SK-N-SH (cell line): ENCODE results near the gene STK11IP. TPM values are rescaled to one million over a fixed set of nuclear protein-coding genes. Genes with fewer than 3 reads are reported as not detected.

Source experiments
- CTCF ChIA-PET: fragments of 300-600, 350-600 bp; formaldehyde crosslinking; extraction: SDS; loops from one replicate; lab custom pipeline; 2021; lab: Yijun Ruan, JAX
- POLR2A ChIA-PET: fragments of 350-600 bp; sonication (Branson Sonifier 250); formaldehyde crosslinking; extraction: SDS; loops from one replicate; lab custom pipeline; 2020; ENCODE audit warnings: antibody characterized with exemption, inconsistent platforms; lab: Yijun Ruan, JAX
- DNase-seq: peaks from one replicate; pipeline ENCODE4 v3.0.0; 2012
- H2AFZ ChIP-seq: fragments of 200-600 bp; sonication (generic); 2 replicates; pipeline ENCODE4 v1.8.1; 2016; ENCODE audit warnings: antibody characterized with exemption, mild to moderate bottlenecking, low read depth
- H3F3A ChIP-seq: fragments of 200-600 bp; sonication (generic); replicated peaks from 2 replicates; pipeline ENCODE3; 2016; ENCODE audit warnings: antibody characterized with exemption, mild to moderate bottlenecking; ENCODE audit not compliant: insufficient read depth
- H3K27ac ChIP-seq, 2 experiments: fragments of 200-500 bp in 1 of 2; fragments of 200-600 bp in 1 of 2; sonication (Bioruptor generic) in 1 of 2; sonication (generic), shearing (Covaris generic) in 1 of 2; 2 replicates each; pipeline versions ENCODE4 v1.5.1 to v1.6.1; 2014 to 2016; ENCODE audit warnings: low read depth in 2 of 2, inconsistent platforms in 1 of 2, low read length in 1 of 2, mild to moderate bottlenecking in 1 of 2, mixed read lengths in 1 of 2
- H3K27me3 ChIP-seq: fragments of 200-600 bp; sonication (generic), shearing (Covaris generic); 2 replicates; pipeline ENCODE4 v1.6.1; 2016; ENCODE audit warnings: mixed run types; ENCODE audit not compliant: insufficient read depth
- H3K36me3 ChIP-seq, 2 experiments: fragments of 200-500 bp in 1 of 2; fragments of 200-600 bp in 1 of 2; sonication (Bioruptor generic) in 1 of 2; sonication (generic) in 1 of 2; replicated peaks in 1 of 2; 2 replicates each; pipeline versions ENCODE3 to v1.5.1; 2014 to 2016; ENCODE audit warnings: low read length in 1 of 2, mild to moderate bottlenecking in 1 of 2; ENCODE audit not compliant: insufficient read depth in 2 of 2, control insufficient read depth in 1 of 2
- H3K4me1 ChIP-seq, 2 experiments: fragments of 200-500 bp in 1 of 2; fragments of 200-600 bp in 1 of 2; sonication (Bioruptor generic) in 1 of 2; sonication (generic), shearing (Covaris generic) in 1 of 2; 2 replicates each; pipeline versions ENCODE4 v1.5.1 to v1.6.1; 2014 to 2016; ENCODE audit warnings: low read depth in 1 of 2, low read length in 1 of 2, mixed run types in 1 of 2; ENCODE audit not compliant: insufficient read depth in 2 of 2, control insufficient read depth in 1 of 2
- H3K4me2 ChIP-seq: fragments of 200-600 bp; sonication (generic), shearing (Covaris generic); 2 replicates; pipeline ENCODE4 v1.6.1; 2017; ENCODE audit warnings: mixed run types
- H3K4me3 ChIP-seq, 2 experiments: fragments of 200-500 bp in 1 of 2; fragments of 200-600 bp in 1 of 2; sonication (Bioruptor generic) in 1 of 2; sonication (generic), shearing (Covaris generic) in 1 of 2; 2 replicates each; pipeline versions ENCODE4 v1.5.1 to v1.8.1; 2014 to 2016; ENCODE audit warnings: low read depth in 2 of 2, inconsistent platforms in 1 of 2, low read length in 1 of 2, mild to moderate bottlenecking in 1 of 2, mixed read lengths in 1 of 2, moderate library complexity in 1 of 2
- H3K79me2 ChIP-seq: fragments of 200-600 bp; sonication (generic); 2 replicates; pipeline ENCODE4 v1.8.1; 2017; ENCODE audit warnings: mild to moderate bottlenecking; ENCODE audit not compliant: insufficient read depth
- H3K9ac ChIP-seq: fragments of 200-600 bp; sonication (generic); 2 replicates; pipeline ENCODE4 v1.6.1; 2017; ENCODE audit warnings: mixed run types
- H3K9me2 ChIP-seq: fragments of 200-600 bp; sonication (generic); 2 replicates; pipeline ENCODE4 v1.6.1; 2017; ENCODE audit warnings: mixed run types
- H3K9me3 ChIP-seq: fragments of 200-600 bp; sonication (generic); 2 replicates; pipeline ENCODE4 v1.6.1; 2017; ENCODE audit warnings: mixed run types, mild to moderate bottlenecking, moderate library complexity
- H4K20me1 ChIP-seq: fragments of 200-600 bp; sonication (generic); 2 replicates; pipeline ENCODE4 v1.6.1; 2017; ENCODE audit warnings: mild to moderate bottlenecking, mixed run types; ENCODE audit not compliant: insufficient read depth
- CHD2 ChIP-seq: fragments of 150-350 bp; IDR thresholded peaks from 2 replicates; pipeline ENCODE4 v1.6.1; 2018; ENCODE audit warnings: low read length; ENCODE audit not compliant: partially characterized antibody
- CTCF ChIP-seq: fragments of 200-600 bp; sonication (generic); IDR thresholded peaks from 2 replicates; pipeline ENCODE4 v1.6.1; 2017; ENCODE audit warnings: antibody characterized with exemption, mild to moderate bottlenecking, moderate library complexity
- ELF1 ChIP-seq: IDR thresholded peaks from 2 replicates; pipeline ENCODE4 v1.4.0; 2012
- EP300 ChIP-seq, 2 experiments: IDR thresholded peaks; 2 replicates each; pipeline versions ENCODE4 v1.4.0 to v1.6.1; 2012; ENCODE audit warnings: borderline replicate concordance in 1 of 2, low read depth in 1 of 2, low read length in 1 of 2
- FOXJ3 ChIP-seq: sonication (generic); formaldehyde crosslinking; IDR thresholded peaks from 2 replicates; pipeline ENCODE4 v1.5.1; 2020; ENCODE audit warnings: mild to moderate bottlenecking, missing genetic modification reagents
- FOXM1 ChIP-seq: IDR thresholded peaks from 2 replicates; pipeline ENCODE4 v1.4.0; 2012; ENCODE audit warnings: low read depth, mild to moderate bottlenecking
- GABPA ChIP-seq: IDR thresholded peaks from 2 replicates; pipeline ENCODE4 v1.4.0; 2012; ENCODE audit warnings: low read depth, mild to moderate bottlenecking
- GATA2 ChIP-seq: sonication (generic); formaldehyde crosslinking; IDR thresholded peaks from 2 replicates; pipeline ENCODE4 v1.5.0; 2020; ENCODE audit warnings: mild to moderate bottlenecking, missing genetic modification reagents
- MEF2A ChIP-seq: IDR thresholded peaks from 2 replicates; pipeline ENCODE4 v1.4.0; 2012; ENCODE audit warnings: low read depth, borderline replicate concordance
- MXI1 ChIP-seq: IDR thresholded peaks from 2 replicates; pipeline ENCODE4 v1.6.1; 2012; ENCODE audit warnings: mild to moderate bottlenecking, low read depth, low read length, improper control_type of control experiment
- NRF1 ChIP-seq: IDR thresholded peaks from 2 replicates; pipeline ENCODE4 v1.6.1; 2012; ENCODE audit warnings: low read depth, mild to moderate bottlenecking, low read length
- RAD21 ChIP-seq: IDR thresholded peaks from 2 replicates; pipeline ENCODE4 v1.6.1; 2012; ENCODE audit warnings: mild to moderate bottlenecking, low read length
- RCOR1 ChIP-seq: fragments of 150-350 bp; IDR thresholded peaks from 2 replicates; pipeline ENCODE4 v1.6.1; 2017; ENCODE audit warnings: antibody characterized with exemption, low read length
- REST ChIP-seq: IDR thresholded peaks from 2 replicates; pipeline ENCODE4 v1.6.1; 2012; ENCODE audit warnings: mild to moderate bottlenecking, low read depth, low read length, moderate library complexity
- SIN3A ChIP-seq: IDR thresholded peaks from 2 replicates; pipeline ENCODE4 v1.6.1; 2012; ENCODE audit warnings: low read depth, mild to moderate bottlenecking, low read length, moderate library complexity, borderline replicate concordance
- TCF12 ChIP-seq: IDR thresholded peaks from 2 replicates; pipeline ENCODE4 v1.4.0; 2012
- USF1 ChIP-seq: IDR thresholded peaks from 2 replicates; pipeline ENCODE4 v1.4.0; 2012; ENCODE audit warnings: low read depth, borderline replicate concordance
- USF2 ChIP-seq: fragments of 150-350 bp; IDR thresholded peaks from 2 replicates; pipeline ENCODE4 v1.6.1; 2017; ENCODE audit warnings: antibody characterized with exemption, low read length, low read depth, borderline replicate concordance
- ZBTB33 ChIP-seq: IDR thresholded peaks from 2 replicates; pipeline ENCODE4 v1.4.0; 2012; ENCODE audit warnings: low read depth, borderline replicate concordance
- WGBS: methylation state at CpG from one replicate; pipeline ENCODE4 v1.1.6; 2017; ENCODE audit warnings: low lambda C conversion rate; 5-methylcytosine and 5-hydroxymethylcytosine counted together
- polyA plus RNA-seq, 3 experiments: library from polyadenylated mRNA; depleted of rRNA; stranded (reverse); fragments of >200 nt; gene quantifications; 2 replicates each; pipeline ENCODE4 v1.2.3, GENCODE V29; 2012

STK11IP gene
- polyA plus RNA-seq, 1 of the 3 experiments (the other 2 are of a cell fraction): 22.9 TPM

- H3K9me2 ChIP-seq: no peaks in the 10 kb centered on the region
- H3K27me3 ChIP-seq: no peaks in the 10 kb centered on the region
- H4K20me1 ChIP-seq: no peaks in the 10 kb centered on the region
- no peaks in the 10 kb centered on the region for H3F3A ChIP-seq
- 97% methylated on average over 6 of the region's 11 CpGs for WGBS
- H2AFZ ChIP-seq: no peak overlapping the region
- DNase-seq: no peak
- peaks cover 0 to 31% of the 10 kb centered on the region in 2 experiments for H3K36me3 ChIP-seq
- no peaks in the 10 kb centered on the region for H3K79me2 ChIP-seq
- no peak overlapping the region for H3K9ac ChIP-seq
- H3K27ac ChIP-seq: no peak overlapping the region
- no peaks in the 10 kb centered on the region for H3K9me3 ChIP-seq
- no peak overlapping the region for H3K4me2 ChIP-seq
- no peak overlapping the region for H3K4me3 ChIP-seq
- POLR2A ChIA-PET: interaction anchor here (0.7 to 0.8 kb wide), 2 partner anchors 13 to 14 kb away, joined by 3 read pairs; no protein-coding TSS in a partner anchor
- no peak for TF ChIP-seq FOXM1
- TF ChIP-seq GABPA: no peak
- TF ChIP-seq USF2: no peak
- TF ChIP-seq MXI1: no peak
- TF ChIP-seq MEF2A: no peak
- no peak for TF ChIP-seq CHD2
- TF ChIP-seq ZBTB33: no peak
- TF ChIP-seq REST: no peak
- no peak for TF ChIP-seq CTCF
- TF ChIP-seq SIN3A: no peak
- TF ChIP-seq EP300 (IDR thresholded peaks at IDR 0.05; ENCODE audit: borderline replicate concordance in 1 of 2, low read depth in 1 of 2, low read length in 1 of 2): no peak
- TF ChIP-seq RCOR1: no peak
- TF ChIP-seq ELF1: no peak
- no peak for TF ChIP-seq RAD21
- TF ChIP-seq NRF1: no peak
- no peak for TF ChIP-seq FOXJ3 (CRISPR knock-in tag)
- no peak for TF ChIP-seq TCF12
- TF ChIP-seq GATA2 (CRISPR knock-in tag): no peak
- TF ChIP-seq USF1: no peak
- CTCF ChIA-PET: interaction anchor here (0.9 to 2.4 kb wide), 4 partner anchors 8 to 72 kb away, joined by 3 to 5 read pairs (median 3); no protein-coding TSS in a partner anchor
- peaks cover 0 to 9% of the 10 kb centered on the region in 2 experiments; a peak in 1 of 4 replicates for H3K4me1 ChIP-seq
These were observed 16.6 kb downstream of the STK11IP start for GRCh38 chr2:219614076-219614860.
